ENCODE measurements around the gene PRR13.
"Not testable (repeated sequence)": the region's sequence is repeated elsewhere in the genome, so short reads cannot be mapped to it uniquely, and the experiment has no call there.

DNA sequence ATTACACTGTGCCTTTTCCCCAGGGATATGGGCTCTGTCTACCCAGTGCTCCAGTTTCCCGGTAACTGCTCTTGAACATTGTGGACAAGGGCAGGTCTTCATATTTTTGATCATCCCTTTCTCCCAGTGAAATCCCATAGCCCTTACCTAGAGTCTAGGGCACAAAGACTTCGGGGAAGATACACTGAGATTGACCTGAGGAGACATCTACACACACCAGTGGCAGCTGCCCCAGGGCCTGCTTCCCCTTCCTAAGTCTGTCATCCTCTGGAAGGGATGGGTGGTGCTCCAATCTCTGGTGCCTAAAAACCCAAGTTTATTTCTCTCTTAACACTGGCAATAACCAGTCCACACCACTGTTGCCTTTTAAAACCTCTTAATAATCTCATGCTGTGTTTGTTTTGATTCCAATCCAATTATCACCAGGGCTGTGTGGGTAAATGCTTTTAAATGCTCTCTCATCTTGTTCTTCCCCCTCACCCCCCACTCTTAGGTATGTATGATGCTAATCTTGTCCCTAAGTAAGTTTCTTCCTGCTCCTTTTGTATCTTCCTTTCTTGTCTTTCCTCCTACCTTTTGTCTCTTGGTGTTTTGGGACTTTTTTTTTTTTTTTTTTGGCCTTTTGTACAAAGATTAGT, 25.7 kb upstream of the PRR13 start:
- not testable (repeated sequence) for TF ChIP-seq ZNF274 (IDR thresholded peaks at IDR 0.05; ENCODE audit: low read depth, low read length); YY1 (IDR thresholded peaks at IDR 0.05; ENCODE audit: insufficient read depth, insufficient read length)
